GM12878 (cell line): ENCODE results near the gene CCL23. TPM values are rescaled to one million over a fixed set of nuclear protein-coding genes. Genes with fewer than 3 reads are reported as not detected.
A peak's percentile ranks its signal among the peaks of the same experiment; 100 is the strongest.

ENCODE experiments used
- BCL11A ChIP-seq: IDR thresholded peaks from 2 replicates; pipeline ENCODE4 v1.6.1; 2011; ENCODE audit warnings: low read depth, low read length
- BCL3 ChIP-seq: IDR thresholded peaks from 2 replicates; pipeline ENCODE4 v1.6.1; 2011; ENCODE audit warnings: borderline replicate concordance, low read depth, mild to moderate bottlenecking, moderate library complexity, low read length; ENCODE audit not compliant: insufficient read depth, poor library complexity, severe bottlenecking
- BRCA1 ChIP-seq: IDR thresholded peaks from 2 replicates; pipeline ENCODE4 v1.6.1; 2011; ENCODE audit warnings: low read depth, low read length, improper control_type of control experiment
- MEF2A ChIP-seq: IDR thresholded peaks from 2 replicates; pipeline ENCODE4 v1.6.1; 2011; ENCODE audit warnings: low read depth, mild to moderate bottlenecking, low read length, moderate library complexity; ENCODE audit not compliant: insufficient read depth
- MYC ChIP-seq: IDR thresholded peaks from 2 replicates; pipeline ENCODE4 v1.6.1; 2011; ENCODE audit warnings: mild to moderate bottlenecking, low read length, moderate library complexity, inconsistent platforms; ENCODE audit not compliant: insufficient read depth, insufficient replicate concordance, insufficient read length, severe bottlenecking
- NR2C1 ChIP-seq: fragments of 450-650 bp; IDR thresholded peaks from 2 replicates; pipeline ENCODE4 v1.6.1; 2017; ENCODE audit warnings: antibody characterized with exemption, mild to moderate bottlenecking, moderate library complexity
- NR2C2 ChIP-seq: IDR thresholded peaks from 2 replicates; pipeline ENCODE4 v1.6.1; 2011; ENCODE audit warnings: borderline replicate concordance, low read depth; ENCODE audit not compliant: control insufficient read depth, insufficient read length
- PAX8 ChIP-seq: fragments of 450-650 bp; IDR thresholded peaks from 2 replicates; pipeline ENCODE4 v1.6.1; 2017; ENCODE audit warnings: mild to moderate bottlenecking, moderate library complexity
- RFX5 ChIP-seq: IDR thresholded peaks from 2 replicates; pipeline ENCODE4 v1.6.1; 2011; ENCODE audit warnings: low read depth, low read length, improper control_type of control experiment
- RUNX3 ChIP-seq: IDR thresholded peaks from 2 replicates; pipeline ENCODE4 v1.6.1; 2012; ENCODE audit warnings: low read length, inconsistent platforms
- SIN3A ChIP-seq: IDR thresholded peaks from 2 replicates; pipeline ENCODE4 v1.6.1; 2012; ENCODE audit warnings: low read depth, low read length, improper control_type of control experiment
- SIX5 ChIP-seq: IDR thresholded peaks from 2 replicates; pipeline ENCODE4 v1.6.1; 2011; ENCODE audit warnings: mild to moderate bottlenecking, low read depth, low read length, moderate library complexity; ENCODE audit not compliant: severe bottlenecking
- SRF ChIP-seq, 2 experiments: IDR thresholded peaks; 2 replicates each; pipeline ENCODE4 v1.6.1; 2011; ENCODE audit warnings: low read depth in 2 of 2, low read length in 2 of 2, mild to moderate bottlenecking in 1 of 2, moderate library complexity in 1 of 2
- TBL1XR1 ChIP-seq: IDR thresholded peaks from 2 replicates; pipeline ENCODE4 v1.6.1; 2012; ENCODE audit warnings: low read depth, low read length, improper control_type of control experiment
- ZBTB33 ChIP-seq: fragments of 450-650 bp; IDR thresholded peaks from 2 replicates; pipeline ENCODE4 v1.6.1; 2017; ENCODE audit warnings: mild to moderate bottlenecking
- ZNF217 ChIP-seq: fragments of 450-650 bp; IDR thresholded peaks from 2 replicates; pipeline ENCODE4 v1.6.1; 2017; ENCODE audit warnings: antibody characterized with exemption, mild to moderate bottlenecking
- ZNF622 ChIP-seq: fragments of 450-650 bp; IDR thresholded peaks from 2 replicates; pipeline ENCODE4 v1.6.1; 2017; ENCODE audit warnings: mild to moderate bottlenecking, inconsistent platforms
- polyA plus RNA-seq, 11 experiments: library from polyadenylated mRNA; depleted of rRNA in 4 of 11; unstranded in 6 of 11; stranded (reverse) in 5 of 11; fragments of >200 nt; fragmentation: Nextera tagmentation in 4 of 11; fragmentation: Illumina TruSeq in 1 of 11; extraction: Ambion mirVana in 4 of 11; extraction: Trizol in 1 of 11; gene quantifications; 1 replicate in 1 of 11; 2 replicates in 10 of 11; pipeline versions ENCODE4 v1.2.1 to v1.2.3, GENCODE V29; 2011 to 2016; ENCODE audit warnings: inconsistent platforms in 2 of 11, missing spikeins in 2 of 11, low read depth in 1 of 11
- total RNA-seq, 4 experiments: library from RNA; depleted of rRNA in 3 of 4; stranded (reverse); fragments of >200 nt in 3 of 4; fragmentation: Illumina TruSeq in 1 of 4; extraction: Trizol in 1 of 4; gene quantifications; 2 replicates each; pipeline versions ENCODE4 v1.2.1 to v1.2.3, GENCODE V29; 2013 to 2021
- TF ChIP-seq, protein P1 (sequence below): fragments of 450-650 bp; IDR thresholded peaks from 2 replicates; pipeline ENCODE4 v1.6.1; 2017; ENCODE audit warnings: antibody characterized with exemption, mild to moderate bottlenecking, moderate library complexity
- TF ChIP-seq, protein P2 (sequence below): fragments of 450-650 bp; IDR thresholded peaks from 2 replicates; pipeline ENCODE4 v1.6.1; 2017; ENCODE audit warnings: mild to moderate bottlenecking, moderate library complexity
- TF ChIP-seq, protein P3 (sequence below): IDR thresholded peaks from 2 replicates; pipeline ENCODE4 v1.6.1; 2012; ENCODE audit warnings: low read depth, low read length, improper control_type of control experiment

Gene CCL23
- total and polyA plus RNA-seq, 10 of the 15 experiments (the other 5 are each of a cell fraction or from before 2014, with no cell fraction given) = 0.15 to 0.62 (median 0.41) TPM; not detected in 6

DNA sequence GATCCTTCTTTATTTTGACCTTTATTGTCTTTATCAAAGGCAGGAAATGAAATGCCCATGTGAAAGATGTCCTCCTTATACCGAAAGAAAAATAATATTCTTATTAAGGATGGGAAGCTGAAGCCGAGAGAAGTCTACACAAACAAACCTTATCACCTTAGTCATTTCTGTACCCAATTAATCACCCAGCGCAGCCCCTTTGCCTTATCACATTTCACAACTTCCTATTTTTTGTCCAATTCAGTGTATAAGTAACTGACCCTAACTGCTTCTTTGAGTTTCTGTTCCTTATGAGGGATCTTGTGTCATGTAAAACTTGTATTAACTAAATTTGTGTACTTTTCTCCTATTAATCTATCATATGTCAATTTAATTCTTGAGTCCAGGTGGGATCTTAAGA lies 16.4 kb upstream of the CCL23 start (continued):
- TF ChIP-seq, protein P1, sequence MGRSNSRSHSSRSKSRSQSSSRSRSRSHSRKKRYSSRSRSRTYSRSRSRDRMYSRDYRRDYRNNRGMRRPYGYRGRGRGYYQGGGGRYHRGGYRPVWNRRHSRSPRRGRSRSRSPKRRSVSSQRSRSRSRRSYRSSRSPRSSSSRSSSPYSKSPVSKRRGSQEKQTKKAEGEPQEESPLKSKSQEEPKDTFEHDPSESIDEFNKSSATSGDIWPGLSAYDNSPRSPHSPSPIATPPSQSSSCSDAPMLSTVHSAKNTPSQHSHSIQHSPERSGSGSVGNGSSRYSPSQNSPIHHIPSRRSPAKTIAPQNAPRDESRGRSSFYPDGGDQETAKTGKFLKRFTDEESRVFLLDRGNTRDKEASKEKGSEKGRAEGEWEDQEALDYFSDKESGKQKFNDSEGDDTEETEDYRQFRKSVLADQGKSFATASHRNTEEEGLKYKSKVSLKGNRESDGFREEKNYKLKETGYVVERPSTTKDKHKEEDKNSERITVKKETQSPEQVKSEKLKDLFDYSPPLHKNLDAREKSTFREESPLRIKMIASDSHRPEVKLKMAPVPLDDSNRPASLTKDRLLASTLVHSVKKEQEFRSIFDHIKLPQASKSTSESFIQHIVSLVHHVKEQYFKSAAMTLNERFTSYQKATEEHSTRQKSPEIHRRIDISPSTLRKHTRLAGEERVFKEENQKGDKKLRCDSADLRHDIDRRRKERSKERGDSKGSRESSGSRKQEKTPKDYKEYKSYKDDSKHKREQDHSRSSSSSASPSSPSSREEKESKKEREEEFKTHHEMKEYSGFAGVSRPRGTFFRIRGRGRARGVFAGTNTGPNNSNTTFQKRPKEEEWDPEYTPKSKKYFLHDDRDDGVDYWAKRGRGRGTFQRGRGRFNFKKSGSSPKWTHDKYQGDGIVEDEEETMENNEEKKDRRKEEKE = no peak
- TF ChIP-seq RFX5 = no peak
- TF ChIP-seq SIN3A = no peak
- TF ChIP-seq ZNF217 = peak; percentile 67; the same call in 1 of the 2 replicates
- TF ChIP-seq BCL3 = no peak
- TF ChIP-seq RUNX3 = no peak
- no peak for TF ChIP-seq PAX8
- TF ChIP-seq, protein P2, sequence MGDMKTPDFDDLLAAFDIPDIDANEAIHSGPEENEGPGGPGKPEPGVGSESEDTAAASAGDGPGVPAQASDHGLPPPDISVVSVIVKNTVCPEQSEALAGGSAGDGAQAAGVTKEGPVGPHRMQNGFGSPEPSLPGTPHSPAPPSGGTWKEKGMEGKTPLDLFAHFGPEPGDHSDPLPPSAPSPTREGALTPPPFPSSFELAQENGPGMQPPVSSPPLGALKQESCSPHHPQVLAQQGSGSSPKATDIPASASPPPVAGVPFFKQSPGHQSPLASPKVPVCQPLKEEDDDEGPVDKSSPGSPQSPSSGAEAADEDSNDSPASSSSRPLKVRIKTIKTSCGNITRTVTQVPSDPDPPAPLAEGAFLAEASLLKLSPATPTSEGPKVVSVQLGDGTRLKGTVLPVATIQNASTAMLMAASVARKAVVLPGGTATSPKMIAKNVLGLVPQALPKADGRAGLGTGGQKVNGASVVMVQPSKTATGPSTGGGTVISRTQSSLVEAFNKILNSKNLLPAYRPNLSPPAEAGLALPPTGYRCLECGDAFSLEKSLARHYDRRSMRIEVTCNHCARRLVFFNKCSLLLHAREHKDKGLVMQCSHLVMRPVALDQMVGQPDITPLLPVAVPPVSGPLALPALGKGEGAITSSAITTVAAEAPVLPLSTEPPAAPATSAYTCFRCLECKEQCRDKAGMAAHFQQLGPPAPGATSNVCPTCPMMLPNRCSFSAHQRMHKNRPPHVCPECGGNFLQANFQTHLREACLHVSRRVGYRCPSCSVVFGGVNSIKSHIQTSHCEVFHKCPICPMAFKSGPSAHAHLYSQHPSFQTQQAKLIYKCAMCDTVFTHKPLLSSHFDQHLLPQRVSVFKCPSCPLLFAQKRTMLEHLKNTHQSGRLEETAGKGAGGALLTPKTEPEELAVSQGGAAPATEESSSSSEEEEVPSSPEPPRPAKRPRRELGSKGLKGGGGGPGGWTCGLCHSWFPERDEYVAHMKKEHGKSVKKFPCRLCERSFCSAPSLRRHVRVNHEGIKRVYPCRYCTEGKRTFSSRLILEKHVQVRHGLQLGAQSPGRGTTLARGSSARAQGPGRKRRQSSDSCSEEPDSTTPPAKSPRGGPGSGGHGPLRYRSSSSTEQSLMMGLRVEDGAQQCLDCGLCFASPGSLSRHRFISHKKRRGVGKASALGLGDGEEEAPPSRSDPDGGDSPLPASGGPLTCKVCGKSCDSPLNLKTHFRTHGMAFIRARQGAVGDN = no peak
- TF ChIP-seq NR2C2 = no peak
- TF ChIP-seq BRCA1 = no peak
- TF ChIP-seq MEF2A = no peak
- TF ChIP-seq SIX5 = no peak
- no peak for TF ChIP-seq ZNF622
- peak; percentile 96 for TF ChIP-seq BCL11A
- TF ChIP-seq TBL1XR1 = peak; percentile 72; the same call in 1 of the 2 replicates
- TF ChIP-seq MYC = no peak
- TF ChIP-seq NR2C1 = no peak
- TF ChIP-seq SRF (IDR thresholded peaks at IDR 0.05; ENCODE audit: low read depth in 2 of 2, low read length in 2 of 2) = no peak
- no peak for TF ChIP-seq ZBTB33
- TF ChIP-seq, protein P3, sequence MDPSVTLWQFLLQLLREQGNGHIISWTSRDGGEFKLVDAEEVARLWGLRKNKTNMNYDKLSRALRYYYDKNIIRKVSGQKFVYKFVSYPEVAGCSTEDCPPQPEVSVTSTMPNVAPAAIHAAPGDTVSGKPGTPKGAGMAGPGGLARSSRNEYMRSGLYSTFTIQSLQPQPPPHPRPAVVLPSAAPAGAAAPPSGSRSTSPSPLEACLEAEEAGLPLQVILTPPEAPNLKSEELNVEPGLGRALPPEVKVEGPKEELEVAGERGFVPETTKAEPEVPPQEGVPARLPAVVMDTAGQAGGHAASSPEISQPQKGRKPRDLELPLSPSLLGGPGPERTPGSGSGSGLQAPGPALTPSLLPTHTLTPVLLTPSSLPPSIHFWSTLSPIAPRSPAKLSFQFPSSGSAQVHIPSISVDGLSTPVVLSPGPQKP = no peak
